ENCODE results near the gene ST6GALNAC2.
"Not testable (repeated sequence)": the region's sequence is repeated elsewhere in the genome, so short reads cannot be mapped to it uniquely, and the experiment has no call there.

ST6GALNAC2 gene

DNA sequence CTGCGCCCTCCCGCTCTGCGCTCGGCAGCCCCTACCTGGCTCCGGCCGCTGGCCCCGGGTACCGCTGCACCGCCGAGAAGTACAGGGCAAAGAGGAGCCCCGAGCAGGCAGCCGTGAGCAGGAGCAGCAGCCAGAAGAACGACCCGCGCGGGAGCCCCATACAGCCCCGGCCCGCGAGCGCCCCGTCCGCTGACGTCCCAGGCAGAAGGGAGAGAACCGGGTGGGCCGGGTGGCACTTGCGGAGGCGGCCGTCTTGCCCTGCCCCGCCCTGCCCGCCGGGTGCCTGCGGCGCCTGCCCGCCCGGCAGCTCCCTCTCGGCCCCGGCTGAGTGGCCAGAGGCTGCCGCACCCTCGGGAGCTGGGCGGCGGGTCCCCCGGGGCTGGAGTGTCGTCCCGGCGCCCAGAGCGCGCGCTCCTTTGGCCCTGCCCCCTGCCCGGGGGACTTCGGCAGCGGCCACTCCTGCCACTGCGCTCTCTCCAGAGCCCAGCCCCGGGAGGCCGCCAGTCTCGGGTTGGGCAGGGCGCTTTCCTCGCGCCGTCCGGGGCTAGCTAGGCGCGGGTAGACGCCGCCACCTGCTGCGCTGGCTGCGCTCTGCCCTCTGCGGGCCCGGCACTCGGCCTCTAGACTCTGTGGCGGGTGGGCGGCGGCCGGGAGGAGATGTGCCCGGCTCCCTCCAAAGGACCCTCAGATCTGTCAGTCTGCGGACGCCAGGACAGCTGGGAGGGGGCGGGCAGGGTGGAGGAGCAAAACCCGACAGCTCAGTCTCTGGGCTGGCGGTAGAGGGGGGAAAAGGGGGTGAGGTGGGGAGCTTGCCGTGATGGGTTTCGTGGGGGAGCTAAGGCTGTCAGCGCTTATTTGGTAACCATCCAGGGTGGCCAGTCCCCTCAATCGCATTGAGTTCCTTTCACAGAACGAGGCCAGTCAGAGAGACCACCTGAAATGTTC, at the start of gene ST6GALNAC2:
Gene ST6GALNAC2 (minus strand): TSS at position 212 of the 945 bp plus-strand sequence. CDS start 52 bp downstream, at position 160.
- no peak for DNase-seq (ENCODE audit: low spot score)

- DNase-seq (ENCODE audit: low spot score), result no peak
Measured at GRCh38 chr17:76635039-76635438, 49.4 kb upstream of the ST6GALNAC2 start.

- no peak for DNase-seq (ENCODE audit: low spot score)
Measured at GRCh38 chr17:76633628-76634328, 48.1 kb upstream of the ST6GALNAC2 start.

- no peak for DNase-seq (ENCODE audit: low spot score)
Measured at GRCh38 chr17:76631821-76632565, 46.3 kb upstream of the ST6GALNAC2 start.

GRCh38 chr17:76630151-76630550, 44.5 kb upstream of the ST6GALNAC2 start:
- no peak for DNase-seq (ENCODE audit: low spot score)

GRCh38 chr17:76627510-76627909, 41.9 kb upstream of the ST6GALNAC2 start:
- DNase-seq (ENCODE audit: low spot score), result no peak

- no peak for DNase-seq (ENCODE audit: low spot score)
Measured at GRCh38 chr17:76626442-76626841, 40.8 kb upstream of the ST6GALNAC2 start.

GRCh38 chr17:76625496-76625895, 39.8 kb upstream of the ST6GALNAC2 start:
- DNase-seq (ENCODE audit: low spot score), result no peak

GRCh38 chr17:76623271-76624146, 37.8 kb upstream of the ST6GALNAC2 start:
- peak; percentile 82 for DNase-seq (ENCODE audit: low spot score)

GRCh38 chr17:76617838-76618237, 32.2 kb upstream of the ST6GALNAC2 start:
- no peak for DNase-seq (ENCODE audit: low spot score)

- DNase-seq (ENCODE audit: low spot score), result no peak
Measured at GRCh38 chr17:76614912-76615617, 29.4 kb upstream of the ST6GALNAC2 start.

- not testable (repeated sequence) for DNase-seq (ENCODE audit: low spot score)
Measured at GRCh38 chr17:76614064-76614759, 28.6 kb upstream of the ST6GALNAC2 start.

DNA sequence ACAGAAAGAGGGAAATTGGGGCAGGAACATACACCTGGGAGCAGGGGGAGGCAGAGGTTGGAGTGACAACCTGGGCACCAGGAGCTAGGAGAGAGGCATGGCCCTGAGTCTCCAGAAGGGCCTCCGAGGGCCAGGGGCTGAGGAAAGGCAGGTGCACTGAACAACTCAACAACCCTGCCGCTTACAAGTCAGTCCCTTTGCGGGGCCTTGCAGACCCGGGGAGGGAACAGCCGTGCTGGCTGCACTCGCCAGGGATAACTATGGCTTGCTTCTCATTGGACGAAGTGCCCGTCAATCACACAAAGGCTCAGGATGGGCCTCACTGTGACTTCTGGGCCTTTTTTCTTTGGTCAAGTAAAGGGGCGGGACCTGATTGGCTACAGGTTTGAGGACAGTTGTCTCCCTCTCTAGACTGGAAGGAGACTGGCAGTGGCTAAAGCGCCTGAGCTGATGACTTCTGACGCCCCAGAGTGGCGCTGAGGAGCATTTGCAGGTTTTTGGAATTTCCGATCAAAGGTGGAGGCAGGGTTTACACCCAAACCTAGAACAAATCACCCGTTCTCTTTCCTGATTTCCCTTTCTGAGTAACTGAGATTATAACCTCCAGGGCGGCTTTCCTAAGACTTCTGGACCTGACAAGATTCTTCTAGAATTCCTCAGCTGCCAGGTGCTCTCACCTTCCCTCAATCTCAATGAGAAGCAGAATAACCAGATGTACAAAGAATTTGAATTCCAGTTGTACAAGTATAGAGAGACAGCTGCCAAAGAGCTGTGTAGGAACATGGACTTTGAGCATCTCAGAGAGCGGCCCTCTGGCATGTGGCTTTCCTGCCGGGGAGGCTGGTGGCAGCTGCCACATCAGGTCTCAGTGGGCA, 27.6 kb upstream of the ST6GALNAC2 start:
- no peak for DNase-seq (ENCODE audit: low spot score)

DNA sequence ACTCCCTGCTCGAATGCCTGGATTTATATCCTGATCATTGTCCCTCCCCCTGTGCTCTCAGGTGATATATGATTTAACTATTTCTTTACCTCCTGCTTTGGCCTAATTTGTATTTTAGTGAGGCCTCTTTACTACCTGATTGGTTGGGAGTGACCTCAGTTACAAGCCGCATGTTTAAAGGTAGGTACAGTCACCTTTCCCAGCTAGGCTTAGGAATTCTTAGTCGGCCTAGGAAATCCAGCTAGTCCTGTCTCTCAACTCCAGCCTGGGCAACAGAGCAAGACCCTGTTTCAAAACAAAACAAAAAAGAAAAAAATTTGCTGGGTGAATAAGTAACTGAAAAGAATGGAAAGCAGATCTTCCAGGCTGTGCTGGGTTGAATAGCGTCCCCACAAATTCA, 26.8 kb upstream of the ST6GALNAC2 start:
- no peak for DNase-seq (ENCODE audit: low spot score)

GRCh38 chr17:76611758-76612157, 26.1 kb upstream of the ST6GALNAC2 start:
- DNase-seq (ENCODE audit: low spot score), result no peak

DNA sequence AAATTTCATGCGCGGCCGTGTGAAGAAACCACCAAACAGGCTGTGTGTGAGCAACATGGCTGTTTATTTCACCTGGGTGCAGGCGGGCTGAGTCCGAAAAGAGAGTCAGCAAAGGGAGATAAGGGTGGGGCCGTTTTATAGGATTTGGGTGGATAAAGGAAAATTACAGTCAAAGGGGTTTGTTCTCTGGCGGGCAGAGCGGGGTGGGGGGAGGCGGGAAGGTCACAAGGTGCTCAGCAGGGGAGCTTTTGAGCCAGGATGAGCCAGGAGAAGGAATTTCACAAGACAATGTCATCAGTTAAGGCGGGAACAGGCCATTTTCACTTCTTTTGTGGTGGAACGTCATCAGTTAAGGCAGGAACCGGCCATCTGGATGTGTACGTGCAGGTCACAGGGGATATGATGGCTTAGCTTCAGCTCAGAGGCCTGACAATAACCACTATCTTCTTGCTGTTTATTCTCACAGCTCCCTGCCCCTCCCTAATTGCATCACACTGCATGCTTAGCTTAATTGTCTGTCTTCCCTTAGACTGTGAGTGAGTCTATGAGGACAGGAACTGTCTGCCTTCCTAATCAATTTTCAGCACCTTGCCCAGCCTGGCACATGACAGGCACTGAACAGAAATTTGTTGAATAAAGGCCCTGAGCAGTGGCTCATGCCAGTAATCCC, 25.6 kb upstream of the ST6GALNAC2 start:
- not testable (repeated sequence) for DNase-seq (ENCODE audit: low spot score)

DNA sequence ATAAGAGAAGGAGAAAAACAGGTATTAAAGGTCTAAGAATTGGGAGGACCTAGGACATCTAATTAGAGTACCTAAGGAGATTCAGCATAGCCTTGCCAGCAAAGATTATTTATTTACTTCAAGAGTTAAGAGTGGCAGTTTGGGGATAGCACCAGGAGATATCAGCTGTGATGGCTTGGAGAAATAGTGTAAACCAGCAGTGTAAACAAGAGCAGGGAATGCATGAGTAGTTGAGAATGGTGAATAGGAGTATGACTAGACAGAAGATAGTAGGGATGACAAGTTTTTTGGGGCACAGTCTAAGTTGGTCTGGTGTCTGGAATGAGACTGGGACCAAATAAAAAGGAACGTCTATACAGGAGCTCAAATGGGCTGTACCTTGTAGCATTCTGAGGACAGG, 21.0 kb upstream of the ST6GALNAC2 start:
- not testable (repeated sequence) for DNase-seq (ENCODE audit: low spot score)

GRCh38 chr17:76601065-76601464, 15.4 kb upstream of the ST6GALNAC2 start:
- no peak for DNase-seq (ENCODE audit: low spot score)

Data from left forelimb (tissue), 1 donor.